HG03460 (cell line): ENCODE measurements around the gene SUN3.

Source experiments
- ATAC-seq: cut with Tn5 transposase; IDR thresholded peaks from one replicate; pipeline ENCODE4 v1.9.1; 2021; ENCODE audit not compliant: unreplicated experiment

SUN3 gene

DNA sequence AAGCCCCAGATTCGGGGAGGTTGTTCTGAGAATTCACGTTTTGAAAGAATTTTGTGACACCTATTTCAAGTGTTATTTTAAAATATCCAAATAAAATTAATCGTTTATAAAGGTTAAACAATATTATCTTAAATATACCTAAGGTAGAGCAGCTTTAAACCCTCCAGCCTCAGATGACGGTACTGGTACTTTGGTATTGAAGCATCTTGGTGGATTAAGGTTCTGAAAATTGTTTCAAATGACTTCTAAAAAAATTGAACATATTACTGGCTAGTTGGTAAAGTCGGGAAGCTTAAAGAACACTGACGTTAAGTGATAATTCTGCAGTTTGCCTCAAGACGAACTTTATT, 49.1 kb downstream of the SUN3 start:
- no peak for ATAC-seq

DNA sequence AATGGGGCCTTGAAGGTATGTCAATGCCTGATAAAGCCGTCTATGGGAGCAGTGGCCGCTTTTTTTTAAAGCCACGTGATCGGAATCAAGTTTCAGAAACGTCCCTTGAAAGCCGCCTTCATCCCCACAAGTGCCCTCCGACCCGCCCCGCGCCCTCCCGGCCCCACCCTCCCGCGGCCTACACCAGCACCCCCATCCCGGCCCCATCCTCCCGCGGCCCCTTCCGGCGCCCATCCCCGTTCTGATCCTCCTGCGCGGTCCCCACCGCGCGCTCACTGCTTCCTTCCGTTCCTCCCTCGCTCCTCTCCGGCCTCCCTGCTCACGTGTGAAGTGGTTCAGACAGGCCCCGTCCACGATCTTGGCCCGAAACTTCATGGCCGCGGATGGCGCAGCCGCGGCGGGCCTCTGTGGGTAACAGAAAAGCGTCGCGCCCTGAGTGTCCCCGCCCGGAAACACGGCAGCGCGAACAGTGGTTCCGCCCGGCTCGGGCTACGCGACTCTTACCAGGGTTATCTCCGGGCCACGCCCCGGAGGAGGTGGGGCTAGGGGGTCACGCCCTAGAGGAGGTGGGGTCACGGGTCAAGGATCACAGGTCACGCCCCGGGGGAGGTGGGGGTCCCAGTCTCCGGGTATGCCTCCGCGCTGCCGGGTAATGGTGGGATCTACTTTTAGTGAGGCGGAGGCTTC, 49.6 kb downstream of the SUN3 start, which contains the start of gene HUS1:
HUS1 (minus strand) TSS at position 471 of the 687 bp plus-strand sequence; CDS start at position 375, 96 bp downstream.
- ATAC-seq, result peak; percentile 99

- no peak for ATAC-seq
Measured at GRCh38 chr7:47978790-47979144, 50.1 kb downstream of the SUN3 start.

- no peak for ATAC-seq
Measured at GRCh38 chr7:47973739-47974138, 55.2 kb downstream of the SUN3 start.

DNA sequence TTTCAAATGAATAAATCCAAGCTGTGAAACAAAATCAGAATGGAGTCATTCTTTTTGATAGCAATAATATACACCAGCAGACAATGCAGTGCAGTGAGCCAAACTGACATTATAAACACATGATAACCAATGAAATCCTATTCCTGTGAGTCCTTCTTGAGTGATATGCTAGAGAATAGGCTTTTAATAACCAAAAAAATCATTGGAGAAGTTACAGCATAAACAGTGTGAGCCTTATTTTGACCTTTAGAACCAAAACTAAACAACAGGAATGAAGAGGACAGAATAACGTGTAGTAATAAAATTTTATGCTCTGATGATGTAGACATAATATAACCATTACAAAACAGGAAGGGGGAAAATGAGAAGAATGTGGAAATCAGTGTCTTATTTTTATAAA, 58.1 kb downstream of the SUN3 start:
- ATAC-seq, result no peak

DNA sequence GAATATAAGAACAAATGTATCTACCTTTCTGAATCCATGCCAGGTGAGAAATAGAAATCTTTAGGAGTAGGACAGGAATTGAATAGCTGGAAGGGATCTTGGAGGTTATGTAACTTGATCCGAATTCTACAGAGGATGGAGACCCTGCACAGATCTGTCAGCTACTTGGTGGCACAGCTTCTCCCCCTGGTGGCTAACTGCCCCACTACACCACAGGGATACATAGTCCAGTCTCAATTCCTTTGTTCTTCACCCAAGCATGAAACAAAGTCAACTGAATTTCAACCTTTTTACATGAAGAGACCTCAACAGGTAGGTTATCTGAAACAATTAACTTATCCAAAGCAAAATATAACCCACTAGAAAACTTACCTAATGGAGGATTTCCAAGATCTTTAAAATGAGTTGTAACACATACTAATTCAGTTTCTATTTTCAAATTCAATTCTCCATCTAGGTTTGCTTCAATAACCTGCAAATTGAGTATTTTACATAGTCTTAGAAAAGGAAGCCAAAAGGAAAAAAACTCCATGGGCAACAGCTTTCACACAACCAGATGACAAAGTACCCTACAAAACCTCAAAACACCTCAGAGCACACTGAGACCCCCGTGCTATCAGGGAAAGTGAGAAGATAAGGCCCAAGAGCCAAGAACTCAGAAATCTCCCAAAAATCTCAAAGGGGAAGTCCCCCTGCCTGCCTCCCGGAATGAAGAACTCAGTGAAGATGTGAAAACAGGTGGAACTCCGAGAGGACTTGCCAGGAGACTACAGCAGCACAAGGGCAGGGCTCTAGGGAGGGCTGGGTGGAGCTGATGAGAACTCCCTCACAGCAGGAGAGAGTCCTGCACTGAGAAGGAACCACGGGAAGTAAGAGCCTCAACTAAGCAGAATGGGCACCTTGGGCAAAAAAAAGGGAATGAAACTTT, 59.8 kb downstream of the SUN3 start:
- ATAC-seq, result peak; percentile 78

DNA sequence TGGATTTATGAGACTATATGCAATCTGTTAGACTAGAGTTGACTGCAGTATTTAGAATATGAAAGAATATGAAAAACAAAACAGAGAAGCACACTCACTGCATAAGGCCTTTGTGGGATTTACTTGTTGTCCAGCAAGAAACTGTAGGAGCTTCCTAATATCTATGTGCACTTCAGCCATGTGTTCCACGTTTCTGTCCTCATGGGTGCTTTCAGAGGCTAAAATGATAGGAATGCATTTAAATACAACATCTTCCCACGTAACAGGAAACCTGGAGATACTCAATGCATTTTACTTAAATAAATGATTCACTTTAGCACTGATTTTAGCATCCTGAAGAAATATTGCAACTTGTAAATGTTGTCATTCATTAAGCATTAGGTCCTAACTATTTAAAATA, 61.2 kb downstream of the SUN3 start:
- no peak for ATAC-seq

GRCh38 chr7:47967123-47967522, 61.8 kb downstream of the SUN3 start:
- ATAC-seq, result no peak

DNA sequence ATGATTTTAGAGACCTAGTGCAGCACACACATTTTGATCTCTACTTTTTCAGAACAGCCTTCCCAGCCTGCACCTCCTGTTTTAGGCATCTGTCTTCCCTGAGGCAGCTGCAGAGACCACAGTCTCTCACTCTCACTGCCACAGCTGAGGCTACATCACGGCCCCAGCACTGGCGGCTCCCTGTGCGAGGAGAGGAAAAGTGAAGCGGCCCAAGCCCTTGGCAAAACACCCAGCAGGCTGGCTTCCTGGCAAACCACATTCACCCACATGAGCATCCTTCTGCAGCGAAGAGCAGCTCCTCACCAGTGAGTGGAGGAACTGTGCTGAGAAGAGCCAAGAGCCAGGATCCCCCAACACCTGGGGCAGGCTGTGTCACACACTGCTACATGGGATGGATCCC, 63.5 kb downstream of the SUN3 start:
- no peak for ATAC-seq

- no peak for ATAC-seq
Measured at GRCh38 chr7:47962262-47962661, 66.6 kb downstream of the SUN3 start.

- ATAC-seq, result no peak
Measured at GRCh38 chr7:47957156-47957555, 71.8 kb downstream of the SUN3 start.

- no peak for ATAC-seq
Measured at GRCh38 chr7:47956220-47956619, 72.7 kb downstream of the SUN3 start.

DNA sequence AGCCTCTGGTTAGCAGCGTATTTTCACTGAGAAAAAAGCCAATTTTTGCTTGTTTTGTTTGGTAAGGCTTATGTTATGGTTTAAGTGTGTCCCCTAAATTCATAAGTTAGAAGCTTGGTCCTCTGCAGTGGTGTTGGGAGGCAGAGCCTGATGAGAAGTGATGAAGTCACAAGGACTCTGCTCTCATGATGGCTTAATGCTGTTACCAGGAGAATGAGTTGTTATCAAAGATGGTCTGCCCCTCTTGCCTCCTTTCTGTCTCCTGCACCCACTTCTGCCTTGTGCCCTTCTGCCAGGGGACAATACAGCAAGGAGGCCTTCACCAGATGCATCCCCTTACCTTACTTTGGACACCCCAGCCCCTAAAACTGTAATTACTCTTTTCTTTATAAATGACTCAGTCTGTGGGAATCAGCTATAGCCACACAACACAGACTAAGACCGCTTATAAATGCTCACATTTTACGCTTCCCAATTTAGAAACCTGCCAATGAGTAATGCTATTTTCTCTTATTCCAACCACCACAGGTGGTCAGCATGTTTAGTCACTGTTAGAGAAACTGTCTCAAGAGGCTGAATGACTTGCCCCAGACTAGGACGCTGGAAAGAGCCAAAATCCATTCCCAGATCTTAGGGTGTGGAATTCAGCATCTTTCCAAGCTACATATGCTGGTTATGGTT, 74.5 kb downstream of the SUN3 start:
- no peak for ATAC-seq

DNA sequence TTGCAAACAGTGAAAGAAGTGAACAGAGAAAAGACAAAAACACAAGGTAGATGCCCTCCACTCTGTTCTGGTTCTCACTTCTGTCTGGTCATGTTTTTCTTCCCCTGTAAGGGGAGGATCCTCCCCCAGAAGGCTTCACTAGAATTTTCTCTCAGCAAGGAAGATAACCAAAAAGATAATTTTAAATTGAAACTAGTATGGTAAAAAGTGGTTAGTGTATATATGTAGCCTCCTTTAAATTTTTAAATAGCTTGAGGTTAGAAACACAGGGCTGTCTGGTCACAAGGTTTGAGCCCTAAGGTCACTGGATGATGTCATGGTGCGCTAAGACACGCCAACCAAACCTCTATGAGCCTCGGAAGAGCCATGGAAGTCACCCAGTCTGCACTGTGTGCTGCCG, 75.1 kb downstream of the SUN3 start:
- no peak for ATAC-seq

DNA sequence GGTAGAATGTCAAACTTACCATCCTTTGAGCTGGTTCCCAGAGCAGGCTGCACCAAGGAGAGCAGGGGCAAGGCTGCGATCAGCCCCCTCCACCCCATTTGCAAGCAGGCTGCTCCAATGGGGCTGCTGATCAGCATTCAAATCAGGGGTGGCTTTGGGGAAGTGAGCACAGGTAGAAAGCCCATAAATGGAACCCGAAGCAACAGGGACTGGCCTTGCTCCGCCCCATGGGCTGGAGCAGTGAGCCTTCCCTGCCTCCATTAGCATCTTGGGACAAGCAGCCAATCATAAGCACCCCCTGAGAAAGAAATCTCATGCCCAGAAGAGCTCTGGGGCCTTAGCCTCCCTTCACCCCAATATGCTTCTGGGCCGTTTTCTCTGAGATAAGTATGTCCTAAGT, 76.7 kb downstream of the SUN3 start:
- no peak for ATAC-seq

DNA sequence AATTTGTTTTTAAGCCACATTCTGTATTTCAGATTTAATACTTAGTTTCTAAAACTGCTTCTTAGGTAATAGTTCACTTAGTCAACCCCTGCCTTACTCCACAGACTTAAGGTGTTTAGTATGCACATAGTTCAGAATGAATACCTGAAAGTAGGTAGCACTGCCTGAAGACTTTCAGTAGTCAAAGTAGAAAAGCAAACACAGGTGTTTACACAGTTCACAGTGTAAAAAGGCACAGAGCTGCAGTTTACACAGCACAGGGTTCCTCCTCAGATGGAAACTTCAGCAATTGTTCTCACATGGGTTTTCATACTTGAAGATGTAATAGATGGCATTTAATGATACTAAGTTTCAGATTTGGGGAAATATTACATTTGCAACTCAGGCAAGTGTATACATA, 77.5 kb downstream of the SUN3 start:
- ATAC-seq, result no peak

DNA sequence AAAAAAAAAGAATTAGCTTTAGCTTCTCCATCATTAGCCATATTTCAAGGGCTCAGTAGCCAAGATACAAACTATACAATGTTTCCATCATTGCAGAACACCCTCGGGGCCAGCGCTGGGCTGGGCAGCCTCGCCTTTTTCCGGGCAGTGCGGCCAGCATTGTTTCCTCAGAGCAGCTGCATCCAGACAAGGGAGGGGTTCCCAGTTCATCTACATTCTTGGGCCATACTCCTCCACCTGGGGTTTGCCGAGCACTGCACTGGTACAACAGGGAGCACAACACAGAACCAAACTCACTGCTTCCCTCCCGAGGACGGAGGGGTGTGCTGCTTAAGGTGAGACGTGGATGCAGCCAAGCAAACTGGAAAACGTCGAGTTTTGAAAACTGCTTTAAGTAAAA, 78.2 kb downstream of the SUN3 start:
- ATAC-seq, result no peak

GRCh38 chr7:47949703-47950102, 79.2 kb downstream of the SUN3 start:
- no peak for ATAC-seq

GRCh38 chr7:47948141-47948790, 80.6 kb downstream of the SUN3 start, which contains the start of gene PKD1L1:
PKD1L1 (minus strand) TSS chr7:47948466; CDS start chr7:47948440, 26 bp downstream.
- ATAC-seq, result no peak

DNA sequence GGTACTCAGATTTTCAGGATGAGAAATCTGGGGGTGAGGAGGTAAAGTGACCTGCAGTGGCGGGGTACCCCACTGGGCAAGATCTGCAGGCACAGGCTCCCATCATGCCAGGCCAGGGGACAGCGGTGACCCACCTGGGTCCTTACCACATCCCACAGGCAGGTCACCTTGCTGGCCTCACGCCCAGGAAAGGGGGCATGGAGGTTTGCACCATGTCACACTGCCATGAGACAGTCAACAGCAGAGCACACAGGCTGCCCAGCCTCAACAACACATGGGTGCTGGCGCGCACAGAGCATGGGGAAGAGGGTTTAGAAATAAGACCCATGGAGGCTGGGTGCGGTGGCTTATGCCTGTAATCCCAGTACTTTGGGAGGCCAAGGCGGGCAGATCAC, 81.6 kb downstream of the SUN3 start:
- ATAC-seq, result no peak
